Amniotic stem cell (primary cell): ENCODE results near the gene HMCN2.

Experiments used
- DNase-seq: peaks from one replicate; lab custom pipeline; 2025; lab: John Stamatoyannopoulos, UW

The HMCN2 gene

GRCh38 chr9:130290291-130291181 is 25.0 kb downstream of the HMCN2 start:
- DNase-seq: no peak

GRCh38 chr9:130291474-130291873 is 25.9 kb downstream of the HMCN2 start:
- DNase-seq: no peak

GRCh38 chr9:130292106-130292505 is 26.5 kb downstream of the HMCN2 start:
- DNase-seq: no peak

GRCh38 chr9:130294664-130295063 is 29.1 kb downstream of the HMCN2 start:
- DNase-seq: no peak

- DNase-seq: no peak
Observed at GRCh38 chr9:130295431-130295830, 29.9 kb downstream of the HMCN2 start.

- no peak for DNase-seq
Observed at GRCh38 chr9:130295945-130296782, 30.6 kb downstream of the HMCN2 start.

- no peak for DNase-seq
Observed at GRCh38 chr9:130296783-130297055, 31.2 kb downstream of the HMCN2 start.

GRCh38 chr9:130297371-130297770 is 31.8 kb downstream of the HMCN2 start:
- DNase-seq: no peak

GRCh38 chr9:130298662-130299279 is 33.2 kb downstream of the HMCN2 start:
- no peak for DNase-seq

GRCh38 chr9:130299785-130300615 is 34.4 kb downstream of the HMCN2 start:
- no peak for DNase-seq

GRCh38 chr9:130300739-130301138 is 35.2 kb downstream of the HMCN2 start:
- no peak for DNase-seq

GRCh38 chr9:130301483-130302286 is 36.1 kb downstream of the HMCN2 start:
- no peak for DNase-seq

GRCh38 chr9:130302785-130303612 is 37.4 kb downstream of the HMCN2 start:
- no peak for DNase-seq

GRCh38 chr9:130303613-130304055 is 38.1 kb downstream of the HMCN2 start:
- DNase-seq: no peak

- no peak for DNase-seq
Observed at GRCh38 chr9:130304116-130304515, 38.6 kb downstream of the HMCN2 start.

GRCh38 chr9:130304643-130305042 is 39.1 kb downstream of the HMCN2 start:
- no peak for DNase-seq

- DNase-seq: no peak
Observed at GRCh38 chr9:130305381-130305780, 39.8 kb downstream of the HMCN2 start.

- DNase-seq: no peak
Observed at GRCh38 chr9:130306823-130307666, 41.5 kb downstream of the HMCN2 start.

- DNase-seq: no peak
Observed at GRCh38 chr9:130307667-130307943, 42.0 kb downstream of the HMCN2 start.
